ENCODE data around the gene ADI1.
"Not testable (repeated sequence)": the region's sequence is repeated elsewhere in the genome, so short reads cannot be mapped to it uniquely, and the experiment has no call there.

ADI1 gene

DNA sequence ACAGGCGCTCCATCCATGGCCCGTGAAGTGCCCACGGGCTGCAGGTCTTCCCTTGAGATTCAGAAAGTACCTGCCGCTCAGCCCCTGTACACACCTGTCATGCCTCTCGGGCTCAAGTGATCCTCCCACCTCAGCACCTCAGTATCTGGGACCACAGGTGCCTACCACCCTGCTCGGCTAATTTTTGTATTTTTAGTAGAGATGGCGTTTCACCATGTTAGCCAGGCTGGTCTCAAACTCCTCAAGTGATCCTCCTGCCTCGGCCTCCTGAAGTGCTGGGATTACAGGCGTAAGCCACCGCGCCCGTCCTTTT, 26.9 kb downstream of the ADI1 start:
- DNase-seq = not testable (repeated sequence)

DNA sequence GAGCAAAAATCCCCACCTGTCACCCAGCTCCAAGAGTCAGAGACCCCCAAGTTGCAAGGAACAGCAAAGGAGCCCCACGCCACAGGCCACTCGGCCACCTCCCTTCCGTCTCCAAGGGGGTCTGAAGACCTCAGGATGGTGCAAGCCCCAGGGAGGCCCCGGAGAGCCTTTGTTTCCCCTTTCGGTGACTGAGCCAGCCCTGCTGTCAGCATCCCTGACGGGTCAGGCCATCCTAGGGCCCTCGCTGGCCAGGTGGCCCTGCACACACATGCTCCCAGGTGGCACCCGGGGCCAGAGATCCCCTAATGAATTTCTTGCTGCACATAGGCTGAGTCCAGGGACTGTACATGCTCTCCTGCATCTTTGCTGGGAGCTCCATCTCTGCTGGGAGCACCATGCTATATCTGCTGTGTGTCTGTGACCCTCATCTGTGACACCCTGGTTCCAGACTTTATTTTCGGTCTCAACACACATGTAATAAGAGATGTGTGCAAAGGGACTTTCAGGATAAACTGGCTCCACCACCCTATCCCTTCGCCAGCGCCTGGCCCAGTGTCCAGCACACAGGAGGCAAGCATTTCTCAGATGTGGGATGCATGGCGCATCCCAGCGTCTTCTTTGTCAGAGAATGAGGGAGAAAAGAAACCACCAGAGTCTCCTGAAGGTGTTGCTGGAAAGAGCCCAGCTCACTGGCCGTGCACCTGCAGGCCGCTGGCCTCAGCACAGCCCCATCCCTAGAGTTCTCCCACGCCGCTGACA, 27.4 kb downstream of the ADI1 start:
- no peak for DNase-seq

DNA sequence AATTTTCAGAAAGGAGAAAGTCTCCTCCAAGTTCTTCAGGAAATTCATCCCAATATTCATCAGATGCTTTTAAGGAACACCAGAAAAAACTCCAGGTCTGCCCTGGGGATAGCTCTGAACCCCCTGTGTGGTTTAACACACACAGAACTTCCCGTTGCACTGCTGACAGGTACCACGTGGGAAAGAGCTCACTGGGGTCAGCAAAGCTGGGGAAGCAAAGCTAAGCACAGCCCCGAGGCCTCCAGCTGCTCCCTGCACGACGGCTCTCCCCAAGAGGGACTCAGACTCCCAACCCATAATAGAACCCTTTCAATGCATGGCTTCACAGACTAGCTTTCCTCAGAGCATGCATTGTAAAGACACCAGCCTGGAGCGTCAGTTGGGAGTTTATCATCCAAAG, 28.0 kb downstream of the ADI1 start:
- no peak for DNase-seq

- no peak for DNase-seq
Measured at GRCh38 chr2:3490191-3491170, 28.9 kb downstream of the ADI1 start.

DNA sequence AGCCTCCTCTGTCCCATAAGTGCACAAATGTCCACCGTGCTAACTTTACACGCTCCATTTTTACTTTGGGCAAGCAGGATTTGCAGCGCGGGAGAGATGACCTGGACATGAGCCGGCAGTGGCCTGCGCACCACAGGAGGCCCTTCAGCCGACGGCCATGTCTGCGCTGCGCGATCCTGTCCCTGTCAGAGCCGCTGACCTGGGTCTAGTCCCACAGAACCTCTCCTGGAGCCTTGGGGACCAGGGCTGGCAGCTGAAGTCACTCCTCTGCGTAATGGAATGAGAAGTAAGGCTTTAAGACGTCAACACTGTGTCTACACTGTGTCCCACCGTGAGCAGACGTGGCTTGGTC, 29.6 kb downstream of the ADI1 start:
- DNase-seq = no peak

- DNase-seq = no peak
Measured at GRCh38 chr2:3488855-3489763, 30.2 kb downstream of the ADI1 start.

DNA sequence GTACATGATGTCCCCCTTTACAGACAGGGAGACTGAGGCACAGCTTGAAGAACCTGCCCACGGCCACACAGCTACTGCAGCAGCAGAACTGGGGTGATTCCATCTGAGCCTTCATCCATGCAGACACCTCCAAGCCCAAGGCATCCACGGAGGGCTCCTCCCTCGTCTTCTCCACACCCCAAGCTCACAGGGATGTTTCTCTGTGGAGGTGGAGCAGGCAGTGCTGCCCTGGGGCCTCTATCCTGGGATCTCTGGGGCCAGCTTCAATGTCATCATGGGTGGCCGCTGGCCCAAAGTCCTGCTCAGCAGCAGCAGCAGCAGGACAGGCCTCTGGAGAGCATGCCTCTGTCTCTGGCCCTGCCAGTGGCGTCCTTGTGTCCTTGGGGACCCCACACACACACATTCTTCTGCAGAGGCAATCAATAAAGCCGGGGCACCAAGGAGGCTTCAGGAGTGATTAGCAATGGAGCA, 31.2 kb downstream of the ADI1 start:
- no peak for DNase-seq

DNA sequence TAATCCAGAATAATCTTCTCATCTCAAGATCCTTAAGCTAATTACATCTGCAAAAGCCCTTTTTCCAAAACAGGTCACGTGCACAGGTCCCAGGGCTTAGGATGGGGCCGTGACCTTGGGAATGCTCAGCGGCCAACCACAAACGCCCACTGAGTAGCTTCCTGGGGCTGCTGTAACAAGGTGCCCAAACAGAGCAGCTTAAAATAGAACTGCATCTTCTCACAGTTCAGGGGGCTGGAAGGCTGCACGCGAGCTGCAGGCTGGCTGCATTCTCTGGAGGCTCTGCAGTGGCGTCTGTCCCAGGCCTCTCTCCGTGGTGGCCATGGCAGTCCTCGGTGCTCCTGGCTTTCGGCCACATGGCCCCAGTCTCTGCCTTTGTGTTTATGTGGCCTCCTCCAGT, 31.9 kb downstream of the ADI1 start:
- no peak for DNase-seq

DNA sequence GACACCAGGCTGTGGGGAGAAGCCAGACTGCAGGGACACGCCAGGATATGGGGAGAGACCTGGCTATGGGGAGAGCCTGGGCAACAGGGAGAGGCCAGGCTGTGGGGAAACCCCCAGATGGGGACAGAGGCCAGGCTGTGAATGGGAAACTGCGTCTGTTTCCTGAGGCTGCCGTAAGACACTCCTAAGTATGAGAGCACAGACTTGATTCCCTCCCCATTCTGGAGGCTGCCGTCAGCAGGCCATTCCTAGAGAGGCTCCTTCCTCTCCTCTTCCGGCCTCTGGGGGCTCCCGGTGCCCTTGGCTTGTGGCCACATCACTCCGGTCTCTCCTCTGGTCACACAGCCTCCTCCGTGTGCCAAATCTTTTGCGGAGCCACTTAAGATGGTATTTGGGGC, 32.3 kb downstream of the ADI1 start:
- DNase-seq = no peak

- no peak for DNase-seq
Measured at GRCh38 chr2:3486047-3487027, 33.0 kb downstream of the ADI1 start.

DNA sequence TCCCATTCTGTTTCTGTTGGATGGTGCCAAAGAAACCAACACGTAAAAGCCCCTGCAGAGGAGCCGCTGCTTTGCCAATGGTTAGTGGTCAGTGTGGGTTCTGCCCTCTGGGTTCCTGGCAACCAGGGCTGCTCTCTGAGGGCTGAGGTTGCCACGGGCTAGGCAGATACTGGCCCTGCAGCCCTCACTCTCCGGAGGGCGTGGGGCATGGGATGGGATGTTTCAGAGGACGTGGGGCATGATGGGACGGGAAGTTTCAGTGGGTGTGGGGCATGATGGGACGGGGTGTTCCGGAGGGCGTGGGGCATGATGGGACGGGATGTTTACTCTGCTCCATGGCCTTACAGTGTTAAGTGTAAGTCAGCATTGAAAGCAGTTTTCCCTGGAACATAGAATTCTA, 34.2 kb downstream of the ADI1 start:
- no peak for DNase-seq

- DNase-seq = no peak
Measured at GRCh38 chr2:3483986-3484960, 35.1 kb downstream of the ADI1 start.

DNA sequence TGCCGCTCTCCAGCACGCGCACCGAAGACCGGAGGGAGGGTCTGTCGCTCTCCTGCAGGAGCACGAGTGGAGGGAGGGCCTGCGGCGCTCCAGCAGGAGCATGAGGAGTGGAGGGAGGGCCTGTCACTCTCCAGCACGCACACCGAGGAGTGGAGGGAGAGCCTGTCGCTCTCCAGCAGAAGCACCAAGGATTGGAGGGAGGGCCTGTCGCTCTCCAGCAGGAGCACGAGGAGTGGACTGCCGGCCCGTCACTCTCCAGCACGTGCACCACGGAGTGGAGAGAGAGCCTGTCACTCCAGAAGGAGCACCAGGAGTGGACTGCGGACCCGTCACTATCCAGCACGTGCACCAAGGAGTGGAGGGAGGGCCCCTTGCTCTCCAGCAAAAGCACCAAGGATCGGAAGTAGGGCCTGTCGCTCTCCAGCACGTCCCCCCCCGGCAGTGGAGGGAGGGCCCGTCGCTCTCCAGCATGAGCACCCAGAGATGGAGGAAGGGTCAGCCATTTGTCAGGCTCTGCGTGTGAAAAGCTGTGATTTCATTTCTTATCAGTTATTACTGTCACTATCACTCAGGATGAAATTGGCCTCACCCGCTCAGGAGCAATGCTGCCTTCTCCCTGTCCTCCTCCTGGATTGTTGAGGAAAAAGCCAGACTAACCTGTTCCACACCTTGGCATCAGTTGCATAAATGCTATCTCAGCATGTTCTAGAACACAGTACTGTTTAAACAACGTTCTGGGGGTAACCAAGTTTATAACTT, 35.9 kb downstream of the ADI1 start:
- DNase-seq = peak in 1 of 2 experiments; percentile 14

GRCh38 chr2:3482363-3482821, 36.9 kb downstream of the ADI1 start:
- DNase-seq = no peak

- DNase-seq = no peak
Measured at GRCh38 chr2:3481736-3482362, 37.5 kb downstream of the ADI1 start.

DNA sequence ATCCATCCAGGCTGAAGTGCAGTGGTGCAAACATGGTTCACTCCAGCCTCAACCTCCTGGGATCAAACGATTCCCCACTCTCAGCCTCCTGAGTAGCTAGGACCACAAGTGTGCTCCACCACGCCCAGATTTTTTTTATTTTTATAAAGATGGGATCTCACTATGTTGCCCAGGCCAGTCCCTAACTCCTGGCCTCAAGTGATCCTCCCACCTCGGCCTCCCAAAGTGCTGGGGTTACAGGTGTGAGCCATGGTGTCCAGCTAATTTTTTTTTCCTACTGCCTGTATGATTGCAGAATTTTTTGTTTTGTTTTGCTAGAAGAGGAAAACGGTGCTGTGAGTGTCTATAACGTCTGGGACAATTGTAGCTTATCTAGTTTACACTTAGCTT, 38.3 kb downstream of the ADI1 start:
- no peak for DNase-seq

DNA sequence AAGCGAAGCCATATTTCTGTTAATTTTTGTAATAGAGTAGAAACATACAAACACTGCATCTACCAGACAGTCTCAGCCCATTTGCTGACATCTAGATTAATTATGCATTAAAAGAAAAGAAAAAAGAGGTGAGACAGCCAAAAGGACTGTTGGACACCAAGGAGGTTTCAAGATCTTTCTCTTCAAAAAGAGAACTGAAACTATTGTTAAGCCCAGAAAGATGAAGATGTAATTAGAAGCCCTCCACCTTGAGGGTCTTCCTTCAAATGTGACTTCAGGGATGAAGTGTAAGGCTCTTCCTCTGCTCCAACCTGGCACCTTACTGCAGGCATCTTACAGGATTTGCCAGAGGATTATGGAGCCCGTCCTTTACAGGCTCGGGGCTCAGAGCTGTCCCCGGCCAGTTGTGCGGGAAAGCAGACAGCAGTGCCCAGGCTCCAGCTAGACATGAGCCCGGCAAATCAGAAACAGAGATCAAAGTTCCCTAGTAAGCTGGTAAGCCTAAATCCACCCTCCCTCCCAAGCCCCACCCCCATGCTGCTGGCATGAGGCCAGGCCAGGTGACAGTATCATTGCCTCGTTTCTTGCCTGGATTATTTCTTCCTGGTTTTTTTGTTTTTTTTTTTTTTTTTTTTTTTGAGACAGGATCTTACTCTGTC, 38.9 kb downstream of the ADI1 start:
- peak in 1 of 2 experiments; percentile 15 for DNase-seq
